HG03460 (cell line): ENCODE data around the gene GANAB.
"Not testable (repeated sequence)": the region's sequence is repeated elsewhere in the genome, so short reads cannot be mapped to it uniquely, and the experiment has no call there.

Experiments used
- ATAC-seq: cut with Tn5 transposase; IDR thresholded peaks from one replicate; pipeline ENCODE4 v1.9.1; 2021; ENCODE audit not compliant: unreplicated experiment

GANAB gene

DNA sequence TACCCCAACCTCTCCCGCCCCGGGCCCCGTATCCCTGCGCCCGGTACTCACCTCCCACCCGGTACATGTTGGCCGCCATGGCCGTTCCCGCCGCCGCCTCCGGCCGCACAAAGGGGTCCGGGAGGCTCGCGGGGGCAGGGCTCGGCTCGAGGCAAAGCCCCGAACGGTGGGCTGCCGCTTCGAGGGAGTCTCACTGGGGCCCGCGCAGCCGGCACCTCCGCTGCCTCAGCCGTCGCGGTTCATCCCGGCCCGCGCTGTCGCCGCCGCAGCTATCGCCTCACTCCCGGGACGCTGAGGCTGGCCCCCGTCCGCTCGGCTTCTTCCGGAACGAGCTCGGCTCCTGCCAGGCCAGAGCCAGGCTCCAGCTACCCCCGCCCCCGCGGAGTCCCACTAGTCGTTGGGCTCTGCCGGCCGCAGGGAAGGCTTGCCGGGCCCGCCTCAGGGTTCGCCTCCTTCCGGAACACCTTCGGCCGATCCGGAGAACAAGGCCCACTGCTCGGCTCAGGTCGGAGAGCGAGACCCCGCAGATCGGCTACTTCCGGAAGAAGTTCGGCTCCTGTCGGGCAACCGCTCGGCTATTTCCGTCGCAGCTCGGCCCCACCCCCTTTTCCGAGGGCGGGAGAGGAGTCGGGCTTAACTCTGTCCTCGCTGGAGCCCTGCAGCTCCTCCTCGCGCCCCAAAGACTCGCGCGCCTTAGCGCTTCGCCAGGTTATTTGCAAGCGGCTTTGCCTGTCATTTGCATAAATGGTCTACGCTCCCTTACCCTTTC is 44.9 kb downstream of the GANAB start, which contains the start of gene MTA2:
MTA2 (minus strand) TSS at position 494 of the 769 bp plus-strand sequence; CDS start at position 79, 415 bp downstream.
- peak; percentile 73 for ATAC-seq

DNA sequence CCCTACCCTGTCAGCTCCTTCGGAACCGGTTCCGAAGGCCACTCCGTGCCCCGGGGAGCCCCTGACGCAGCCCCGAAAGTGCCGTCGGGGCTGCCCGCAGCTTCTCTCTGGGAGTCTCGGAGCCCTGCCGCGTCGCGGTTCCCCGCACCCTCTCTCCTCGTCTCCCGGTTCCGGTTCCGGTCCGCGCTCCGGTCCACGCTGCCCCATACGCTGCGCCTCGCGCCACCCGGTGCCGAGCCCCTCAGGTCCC is 45.4 kb downstream of the GANAB start:
- no peak for ATAC-seq

DNA sequence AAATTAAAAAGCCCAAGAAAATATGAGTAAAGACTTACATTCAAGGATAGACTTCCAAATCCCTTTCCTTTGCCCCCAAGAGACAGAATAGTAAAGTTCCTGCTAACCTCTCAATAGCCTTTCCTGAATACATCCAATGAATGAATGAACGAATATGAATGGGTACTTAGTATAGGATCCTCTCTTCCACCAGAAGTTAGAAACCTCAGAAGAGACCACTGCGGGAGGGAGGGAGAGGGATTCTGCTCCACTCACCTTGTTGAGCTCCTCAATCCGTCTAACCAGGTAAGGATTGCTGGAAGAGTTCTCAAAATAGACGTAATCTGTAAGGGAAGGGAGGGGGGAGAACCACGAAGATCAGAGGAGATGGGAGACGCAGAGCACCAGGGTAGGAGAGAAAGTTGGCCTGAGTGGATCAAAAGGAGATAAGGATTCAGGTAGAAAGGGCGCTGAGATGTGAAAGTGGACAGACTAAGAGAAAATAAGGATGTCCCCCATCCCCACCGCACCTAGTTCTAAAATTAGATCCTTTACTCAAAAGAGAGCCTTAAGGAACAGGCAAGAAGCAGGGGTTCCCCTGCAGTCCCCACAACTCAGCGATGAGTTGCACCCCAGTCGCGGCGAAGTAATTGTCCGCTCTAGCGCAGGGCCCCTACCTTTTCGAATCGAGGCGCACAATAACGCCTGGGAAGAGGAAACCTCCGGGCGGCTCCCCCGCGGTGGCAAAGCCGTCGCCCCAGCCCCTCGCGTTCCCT is 45.9 kb downstream of the GANAB start:
- ATAC-seq = no peak

DNA sequence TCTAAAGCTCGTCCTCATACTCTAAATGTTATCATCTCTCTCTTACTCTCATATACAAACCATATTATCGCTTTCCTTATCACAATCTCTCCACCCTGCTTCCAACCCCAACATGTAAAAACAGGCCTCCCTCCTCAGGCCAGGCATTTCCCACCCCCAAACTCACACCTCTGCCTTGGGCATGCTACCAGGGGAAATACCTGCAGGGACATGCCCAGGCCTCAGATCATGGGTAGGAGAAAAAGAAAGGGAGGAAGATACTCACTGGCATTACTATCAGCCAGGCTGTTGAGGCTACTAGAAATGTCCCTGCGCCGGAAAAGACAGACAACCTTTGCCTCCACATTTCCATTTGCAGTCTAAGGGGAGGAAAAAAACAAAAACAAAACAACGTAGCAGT is 46.5 kb downstream of the GANAB start:
- ATAC-seq = no peak

DNA sequence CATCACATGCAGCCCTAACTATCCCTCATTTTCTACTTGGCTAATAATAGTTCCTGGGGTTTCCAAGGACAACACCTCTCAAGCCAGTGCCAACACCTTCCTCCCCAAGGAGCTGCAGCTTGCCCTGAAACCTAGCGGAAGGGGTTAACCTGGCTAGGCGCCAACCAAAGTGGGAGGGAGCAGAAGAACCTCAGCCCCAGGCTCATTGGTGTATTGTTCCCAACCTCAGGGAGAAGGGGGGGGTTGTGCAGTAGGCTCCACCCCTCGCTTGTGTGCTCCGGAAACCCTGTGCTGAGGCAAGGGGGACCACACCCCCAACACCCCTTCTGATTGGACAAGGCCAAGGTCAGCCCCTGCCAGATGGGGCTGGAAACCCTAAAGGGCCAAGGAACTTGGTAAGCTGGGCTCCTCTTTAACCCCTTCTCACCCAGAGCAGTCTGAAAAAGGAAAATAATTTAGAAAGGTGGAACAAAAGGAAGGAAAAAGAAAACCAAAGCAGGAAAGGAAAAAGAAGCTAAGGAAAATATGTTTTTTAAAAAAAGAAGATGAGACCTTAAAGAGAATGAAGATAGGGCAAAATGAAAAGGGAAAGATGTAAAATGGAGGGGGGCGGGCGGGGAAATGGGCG is 47.2 kb downstream of the GANAB start:
- ATAC-seq = peak; percentile 49

DNA sequence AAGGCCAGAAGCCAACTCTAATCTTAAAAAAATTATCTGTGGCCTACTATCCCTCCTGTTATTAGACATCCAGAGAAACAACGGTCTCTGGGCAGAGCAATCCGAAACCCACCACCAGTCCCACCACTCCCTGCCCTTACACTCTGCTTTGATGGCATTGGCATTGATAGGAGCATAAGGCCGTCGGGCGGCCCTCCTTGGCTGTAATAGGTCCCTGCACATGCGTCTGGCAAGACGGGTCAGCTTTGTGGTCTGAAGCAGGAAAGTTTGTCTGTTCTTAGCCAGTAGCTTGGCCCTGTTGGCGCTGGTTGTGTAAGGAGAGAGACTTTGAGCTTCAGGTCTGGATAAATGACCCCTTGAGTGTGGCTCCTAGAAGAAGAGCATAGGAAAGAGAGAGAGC is 51.3 kb downstream of the GANAB start:
- ATAC-seq = no peak

DNA sequence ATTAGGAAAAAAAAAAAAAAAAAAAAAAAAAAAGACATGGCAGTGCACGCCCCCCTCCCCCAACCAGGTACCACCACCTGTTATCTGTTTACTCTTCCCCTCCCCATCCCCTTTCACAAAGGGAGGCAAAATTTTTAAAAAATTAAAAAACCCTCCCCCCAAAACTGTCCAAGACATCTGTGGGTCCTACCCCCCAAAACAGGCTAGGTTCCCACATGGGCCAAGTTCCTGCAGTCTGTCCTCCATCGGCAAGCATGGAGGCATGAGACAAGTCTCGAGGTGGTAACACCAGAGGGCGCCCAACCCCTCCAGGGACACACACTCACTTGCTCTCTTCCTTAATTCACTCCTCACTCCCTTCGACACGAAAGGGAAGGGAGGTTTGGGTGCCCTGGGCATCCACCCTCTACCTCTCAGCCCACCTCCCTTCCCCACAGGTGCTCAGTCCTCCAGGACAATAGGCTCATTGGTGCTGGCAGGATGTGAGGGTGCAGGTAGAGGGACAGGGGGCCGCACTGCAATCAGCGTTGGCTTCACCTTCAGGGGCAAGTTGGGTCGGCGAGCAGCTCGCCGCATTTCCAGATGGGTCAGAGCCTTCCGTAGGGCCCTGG is 52.9 kb downstream of the GANAB start:
- no peak for ATAC-seq

- no peak for ATAC-seq
Observed at GRCh38 chr11:62592989-62593421, 53.4 kb downstream of the GANAB start.

DNA sequence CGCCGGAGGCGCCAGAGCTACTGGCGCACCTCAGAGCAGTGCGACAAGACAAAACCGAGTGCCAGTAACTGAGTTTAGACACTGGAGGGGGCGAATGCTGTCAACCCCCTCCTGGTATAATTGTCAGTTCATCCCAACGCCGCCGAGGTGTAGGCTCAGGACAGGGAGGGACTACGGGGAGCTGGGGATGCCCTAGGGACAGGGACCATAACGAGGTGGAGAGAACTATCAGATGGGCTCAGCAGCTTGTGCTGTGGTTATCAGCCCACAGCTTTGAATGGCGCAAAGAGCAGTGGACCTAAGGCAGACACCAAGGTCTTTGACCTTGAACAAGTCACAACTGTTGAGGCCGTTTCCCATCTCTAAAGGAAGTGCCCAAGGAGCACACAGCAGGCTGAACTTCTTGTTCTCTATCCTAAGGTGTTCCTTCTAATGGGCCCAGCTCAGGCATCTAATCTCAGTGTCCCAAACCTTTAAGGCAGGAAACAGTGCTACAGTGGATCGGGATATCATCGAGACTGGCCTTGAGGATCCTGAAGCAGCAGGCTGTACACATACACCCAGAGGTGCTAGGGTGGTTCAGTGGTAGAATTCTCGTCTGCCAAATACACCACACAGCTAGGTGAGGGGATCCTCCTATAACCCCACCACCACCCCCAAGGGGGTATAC is 54.1 kb downstream of the GANAB start:
- ATAC-seq = peak; percentile 1

DNA sequence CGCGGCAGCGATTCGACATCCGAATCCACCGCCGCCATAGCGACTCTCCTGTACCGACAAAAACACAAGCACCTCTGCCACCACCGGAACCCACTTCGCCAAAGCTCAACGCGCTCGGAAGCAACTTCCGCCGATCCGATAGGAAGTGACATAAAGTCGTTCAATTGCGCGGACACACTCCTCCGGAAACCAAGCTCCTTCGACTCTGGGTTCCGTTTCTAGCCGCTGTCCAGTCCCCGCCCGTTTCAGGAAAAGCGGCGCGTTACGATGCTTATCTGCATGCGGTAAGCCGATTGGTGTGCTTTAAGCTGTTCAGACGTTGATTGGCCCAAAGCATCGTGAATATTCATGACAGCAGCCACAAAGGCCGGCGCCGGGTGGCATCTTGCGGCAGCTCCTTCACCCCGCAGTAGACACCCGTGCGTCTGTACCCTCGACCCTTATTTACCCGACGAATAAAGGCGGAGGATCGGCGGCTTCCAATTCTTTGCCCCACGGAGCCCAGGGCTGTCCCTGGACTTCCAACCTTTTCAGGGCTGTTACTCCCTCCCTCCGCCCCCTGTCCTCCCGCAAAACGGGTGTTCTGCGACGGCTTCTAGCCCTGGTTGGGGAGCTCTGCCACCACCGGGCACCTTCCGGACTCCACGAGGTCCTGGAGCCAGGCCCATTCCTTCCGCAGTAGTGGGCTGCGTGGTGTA is 54.8 kb downstream of the GANAB start, which contains the start of gene TUT1:
TUT1 (minus strand) TSS at position 76 of the 698 bp plus-strand sequence; CDS start at position 38, 38 bp downstream.
- ATAC-seq = peak; percentile 86

- no peak for ATAC-seq
Observed at GRCh38 chr11:62588966-62589637, 57.3 kb downstream of the GANAB start.

GRCh38 chr11:62585356-62585755 is 61.1 kb downstream of the GANAB start:
- ATAC-seq = not testable (repeated sequence)

GRCh38 chr11:62581735-62582134 is 64.7 kb downstream of the GANAB start:
- ATAC-seq = not testable (repeated sequence)

- no peak for ATAC-seq
Observed at GRCh38 chr11:62580959-62581715, 65.3 kb downstream of the GANAB start.

- ATAC-seq = no peak
Observed at GRCh38 chr11:62579252-62579651, 67.2 kb downstream of the GANAB start.

DNA sequence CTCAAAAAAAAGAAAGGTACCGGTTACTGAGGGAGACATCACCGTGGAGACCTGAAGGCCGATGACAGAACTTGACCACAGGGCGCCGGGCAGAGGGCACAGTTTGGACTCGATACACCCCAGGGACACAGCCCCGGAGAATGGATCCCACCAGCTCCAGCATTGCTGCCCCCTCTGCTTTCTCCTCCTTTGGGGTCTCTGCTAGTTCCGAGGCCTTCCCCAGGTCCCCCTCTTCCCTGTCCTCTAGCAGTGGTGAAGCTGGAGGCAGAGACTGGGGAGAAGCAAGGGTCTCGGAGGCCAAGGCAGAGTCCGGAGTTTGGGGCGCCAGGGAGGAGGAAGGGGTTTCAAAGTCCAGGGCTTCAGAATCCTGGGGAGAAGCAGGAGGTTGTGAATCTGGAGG is 67.9 kb downstream of the GANAB start:
- ATAC-seq = no peak

DNA sequence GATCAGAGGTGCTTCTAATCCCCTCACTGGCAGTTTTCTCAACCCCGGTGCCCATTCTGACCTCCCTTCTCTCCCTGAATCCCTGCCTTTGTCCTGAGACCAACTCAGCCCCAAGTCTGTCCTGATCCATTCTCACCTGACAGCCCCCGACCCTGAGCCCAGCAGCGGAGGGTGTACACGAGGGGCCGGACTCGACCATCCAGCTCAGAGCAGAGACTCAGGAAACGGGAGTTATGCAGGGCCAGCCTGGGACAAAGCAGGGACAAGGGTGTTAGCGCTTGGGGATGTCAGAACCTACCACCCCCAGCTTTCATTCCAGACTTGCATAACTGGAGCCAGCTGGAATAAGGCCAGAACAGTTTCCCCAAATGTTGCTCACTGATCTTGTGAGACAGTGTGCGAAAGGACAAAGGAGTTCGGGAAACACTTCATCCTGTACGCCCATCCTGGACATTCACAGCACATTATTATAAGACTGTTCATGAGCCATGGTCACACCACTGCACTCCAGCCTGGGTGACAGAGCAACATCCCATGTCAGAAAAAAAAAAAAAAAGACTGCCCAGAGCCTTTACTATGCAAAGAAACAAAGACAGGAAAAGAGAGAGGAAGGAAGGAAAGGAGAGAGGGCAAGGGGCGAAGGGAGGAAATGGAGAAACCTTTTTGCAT is 69.2 kb downstream of the GANAB start:
- ATAC-seq = no peak

GRCh38 chr11:62575837-62576236 is 70.6 kb downstream of the GANAB start:
- ATAC-seq = no peak
